OCI-LY3 (cell line): ENCODE data around the gene HIP1.
"Not testable (repeated sequence)": the region's sequence is repeated elsewhere in the genome, so short reads cannot be mapped to it uniquely, and the experiment has no call there.

Source experiments
- H2AFZ ChIP-seq: fragments of 200-600, 300-600 bp; shearing (Covaris generic); 2 replicates; pipeline ENCODE4 v1.6.0; 2014; ENCODE audit warnings: antibody characterized with exemption, low read depth, low read length
- H3K27ac ChIP-seq: fragments of 200-600, 300-600 bp; sonication (generic); 2 replicates; pipeline ENCODE4 v1.5.1; 2014; ENCODE audit warnings: mild to moderate bottlenecking, low read length, moderate library complexity, mixed read lengths
- H3K27me3 ChIP-seq: fragments of 200-600, 300-600 bp; sonication (generic); 2 replicates; pipeline ENCODE4 v1.6.1; 2014; ENCODE audit warnings: low read depth, low read length, mixed read lengths
- H3K36me3 ChIP-seq: fragments of 200-600, 300-600 bp; sonication (generic); replicated peaks from 2 replicates; pipeline ENCODE3; 2014; ENCODE audit warnings: low read depth, low read length, mixed read lengths
- H3K4me1 ChIP-seq: fragments of 300-600, 200-600 bp; sonication (generic); 2 replicates; pipeline ENCODE4 v1.6.1; 2014; ENCODE audit warnings: low read length, mixed read lengths
- H3K4me2 ChIP-seq: fragments of 200-600, 300-600 bp; sonication (generic); 2 replicates; pipeline ENCODE4 v1.6.1; 2014; ENCODE audit warnings: low read length, mixed read lengths
- H3K4me3 ChIP-seq: fragments of 300-600, 200-600 bp; sonication (generic); 2 replicates; pipeline ENCODE4 v1.5.1; 2014; ENCODE audit warnings: antibody characterized with exemption, mild to moderate bottlenecking, low read length, moderate library complexity
- H3K79me2 ChIP-seq: fragments of 300-600, 200-600 bp; shearing (Covaris generic); 2 replicates; pipeline ENCODE4 v1.6.1; 2014; ENCODE audit warnings: mild to moderate bottlenecking, low read length, mixed read lengths
- H3K9ac ChIP-seq: fragments of 300-600, 200-600 bp; shearing (Covaris generic); 2 replicates; pipeline ENCODE4 v1.6.0; 2014; ENCODE audit warnings: mild to moderate bottlenecking, low read length, moderate library complexity
- H3K9me3 ChIP-seq: fragments of 200-600, 300-600 bp; shearing (Covaris generic); 2 replicates; pipeline ENCODE4 v1.6.1; 2014; ENCODE audit warnings: low read length, mixed read lengths; ENCODE audit not compliant: insufficient read depth
- H4K20me1 ChIP-seq: fragments of 200-600, 300-600 bp; sonication (generic); 2 replicates; pipeline ENCODE4 v1.6.1; 2016; ENCODE audit warnings: low read length, mixed read lengths; ENCODE audit not compliant: insufficient read depth
- EZH2phosphoT487 ChIP-seq: fragments of 200-600 bp; shearing (Covaris generic); IDR thresholded peaks from 2 replicates; pipeline ENCODE4 v1.6.1; 2018; ENCODE audit warnings: antibody characterized with exemption, mixed run types, low read depth
- TF ChIP-seq, protein P1 (sequence below): fragments of 200-600, 300-600 bp; sonication (generic); IDR thresholded peaks from 2 replicates; pipeline ENCODE4 v1.5.1; 2014; ENCODE audit warnings: antibody characterized with exemption, low read length, low read depth

HIP1 gene

DNA sequence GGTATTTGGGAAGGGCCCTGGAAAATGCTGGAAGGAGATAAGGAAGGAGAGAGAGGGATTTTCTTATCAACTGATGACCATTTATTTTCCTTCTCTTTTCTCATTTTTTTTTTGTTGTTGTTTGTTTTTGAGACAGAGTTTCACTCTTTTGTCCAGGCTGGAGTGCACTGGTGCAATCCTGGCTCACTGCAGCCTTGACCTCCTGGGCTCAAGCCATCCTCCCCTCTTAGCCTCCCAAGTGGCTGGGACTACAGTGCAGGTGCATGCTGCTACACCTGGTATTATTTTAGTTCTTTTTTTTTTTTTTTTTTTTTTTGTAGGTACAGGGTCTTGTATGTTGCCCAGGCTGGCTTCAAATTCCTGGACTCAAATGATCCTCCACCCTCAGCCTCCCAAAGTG, 52.2 kb downstream of the HIP1 start:
- Histone ChIP-seq H3K9ac (no peak overlapping the region), H3K4me1 (peaks cover 9% of the 10 kb centered on the region; the same call in 1 of the 2 replicates), H3K79me2 (no peaks in the 10 kb centered on the region), H3K4me2 (no peak overlapping the region), H3K27me3 (peaks cover 22% of the 10 kb centered on the region), H3K36me3 (no peaks in the 10 kb centered on the region), H3K4me3 (no peak overlapping the region), H2AFZ (no peak overlapping the region), H3K27ac (no peak overlapping the region), H3K9me3 (no peaks in the 10 kb centered on the region), H4K20me1 (no peaks in the 10 kb centered on the region)
- TF ChIP-seq EZH2phosphoT487 = no peak
- TF ChIP-seq, protein P1, sequence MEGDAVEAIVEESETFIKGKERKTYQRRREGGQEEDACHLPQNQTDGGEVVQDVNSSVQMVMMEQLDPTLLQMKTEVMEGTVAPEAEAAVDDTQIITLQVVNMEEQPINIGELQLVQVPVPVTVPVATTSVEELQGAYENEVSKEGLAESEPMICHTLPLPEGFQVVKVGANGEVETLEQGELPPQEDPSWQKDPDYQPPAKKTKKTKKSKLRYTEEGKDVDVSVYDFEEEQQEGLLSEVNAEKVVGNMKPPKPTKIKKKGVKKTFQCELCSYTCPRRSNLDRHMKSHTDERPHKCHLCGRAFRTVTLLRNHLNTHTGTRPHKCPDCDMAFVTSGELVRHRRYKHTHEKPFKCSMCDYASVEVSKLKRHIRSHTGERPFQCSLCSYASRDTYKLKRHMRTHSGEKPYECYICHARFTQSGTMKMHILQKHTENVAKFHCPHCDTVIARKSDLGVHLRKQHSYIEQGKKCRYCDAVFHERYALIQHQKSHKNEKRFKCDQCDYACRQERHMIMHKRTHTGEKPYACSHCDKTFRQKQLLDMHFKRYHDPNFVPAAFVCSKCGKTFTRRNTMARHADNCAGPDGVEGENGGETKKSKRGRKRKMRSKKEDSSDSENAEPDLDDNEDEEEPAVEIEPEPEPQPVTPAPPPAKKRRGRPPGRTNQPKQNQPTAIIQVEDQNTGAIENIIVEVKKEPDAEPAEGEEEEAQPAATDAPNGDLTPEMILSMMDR = no peak

DNA sequence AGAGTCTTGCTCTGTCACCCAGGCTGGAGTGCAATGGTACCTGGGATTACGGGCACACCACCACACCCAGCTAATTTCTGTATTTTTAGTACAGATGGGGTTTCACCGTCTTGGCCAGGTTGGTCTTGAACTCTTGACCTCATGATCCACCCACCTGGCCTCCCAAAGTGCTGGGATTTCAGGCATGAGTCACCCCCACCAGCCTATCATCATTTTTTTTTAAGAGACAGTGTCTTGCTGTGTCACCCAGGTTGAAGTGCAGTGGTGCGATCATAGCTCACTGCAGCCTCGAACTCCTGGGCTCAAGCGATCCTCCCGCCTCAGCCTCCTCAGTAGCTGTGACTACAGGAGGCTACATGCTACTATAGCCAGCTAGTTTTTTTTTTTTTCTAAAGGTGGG, 56.7 kb downstream of the HIP1 start:
- H3K4me3 ChIP-seq, H3K9ac ChIP-seq, H3K79me2 ChIP-seq, H3K4me2 ChIP-seq, H3K27me3 ChIP-seq, H4K20me1 ChIP-seq, H3K36me3 ChIP-seq, H3K4me1 ChIP-seq, H3K9me3 ChIP-seq, H2AFZ ChIP-seq, H3K27ac ChIP-seq: not testable (repeated sequence)

DNA sequence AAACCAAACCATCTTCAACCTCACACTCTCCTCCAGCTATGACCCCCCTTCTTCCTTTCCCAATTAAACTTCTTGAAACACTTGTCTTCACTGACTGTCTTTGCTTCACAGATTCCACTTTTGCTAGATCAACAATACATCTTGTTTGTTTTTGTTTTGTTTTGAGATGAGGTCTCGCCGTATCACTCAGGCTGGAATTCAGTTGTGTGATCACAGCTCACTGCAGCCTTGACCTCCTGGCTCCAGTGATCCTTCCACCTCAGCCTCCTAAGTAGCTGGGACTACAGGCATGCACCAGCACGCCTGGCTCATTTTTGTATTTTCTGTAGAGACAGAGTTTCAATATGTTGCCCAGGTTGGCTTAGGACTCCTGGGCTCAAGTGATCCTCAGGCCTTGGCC, 59.7 kb downstream of the HIP1 start:
- Histone ChIP-seq H3K4me1 (no peaks in the 10 kb centered on the region), H3K4me3 (no peak overlapping the region), H3K27ac (no peak overlapping the region), H3K4me2 (no peak overlapping the region), H3K27me3 (no peaks in the 10 kb centered on the region), H3K9ac (no peak overlapping the region), H2AFZ (no peak overlapping the region), H3K9me3 (no peaks in the 10 kb centered on the region), H3K79me2 (no peaks in the 10 kb centered on the region), H4K20me1 (no peaks in the 10 kb centered on the region), H3K36me3 (no peaks in the 10 kb centered on the region)
- TF ChIP-seq, protein P1 = no peak
- no peak for TF ChIP-seq EZH2phosphoT487

DNA sequence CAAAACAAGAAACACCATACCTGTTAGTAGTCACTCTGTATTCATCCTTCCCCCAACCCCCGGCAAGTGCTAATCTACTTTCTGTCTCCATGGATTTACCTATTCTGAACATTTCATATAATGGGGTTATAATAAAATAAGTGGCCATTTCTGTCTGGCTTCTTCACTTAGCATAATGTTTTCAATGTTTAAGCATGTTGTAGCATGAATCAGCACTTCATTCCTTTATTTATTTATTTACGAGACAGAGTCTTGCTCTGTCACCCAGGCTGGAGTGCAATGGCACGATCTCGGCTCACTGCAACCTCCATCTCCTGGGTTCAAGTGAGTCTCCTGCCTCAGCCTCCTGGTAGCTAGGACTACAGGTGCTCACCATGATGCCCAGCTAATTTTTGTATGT, 69.2 kb downstream of the HIP1 start:
- TF ChIP-seq, protein P1 = no peak
- TF ChIP-seq EZH2phosphoT487 = no peak
- Histone ChIP-seq H3K9ac (no peak overlapping the region), H3K4me1 (no peaks in the 10 kb centered on the region), H3K79me2 (no peaks in the 10 kb centered on the region), H3K27ac (no peak overlapping the region), H4K20me1 (no peaks in the 10 kb centered on the region), H3K4me2 (no peak overlapping the region), H3K27me3 (0 out of 2 replicates have a peak, but pooled peaks cover 6% of the 10 kb centered on the region), H3K36me3 (no peaks in the 10 kb centered on the region), H3K4me3 (no peak overlapping the region), H3K9me3 (no peaks in the 10 kb centered on the region), H2AFZ (no peak overlapping the region)

DNA sequence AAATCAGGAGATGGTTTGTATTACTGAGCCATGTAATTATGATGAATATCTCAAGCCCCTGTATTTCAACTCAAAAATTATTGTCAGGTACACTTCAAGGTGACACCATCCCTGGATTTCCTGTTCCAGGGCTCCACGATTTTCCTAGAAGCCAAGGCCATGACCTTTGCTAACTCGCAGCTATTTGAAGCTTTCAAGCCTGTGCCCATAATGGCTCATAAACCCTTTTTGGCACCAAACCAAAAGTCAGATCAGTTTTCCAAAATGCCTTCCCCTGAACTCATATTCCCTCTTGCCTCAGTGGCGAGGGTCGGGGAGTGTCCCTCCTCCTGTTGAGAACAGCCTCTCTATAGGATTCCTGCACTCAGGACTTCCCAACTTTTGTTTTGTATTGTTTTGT, 70.8 kb downstream of the HIP1 start:
- Histone ChIP-seq H4K20me1 (no peaks in the 10 kb centered on the region), H2AFZ (no peak overlapping the region), H3K27me3 (0 out of 2 replicates have a peak, but pooled peaks cover 6% of the 10 kb centered on the region), H3K79me2 (no peaks in the 10 kb centered on the region), H3K9me3 (no peaks in the 10 kb centered on the region), H3K36me3 (no peaks in the 10 kb centered on the region), H3K9ac (no peak overlapping the region), H3K27ac (no peak overlapping the region), H3K4me1 (peaks cover 7% of the 10 kb centered on the region), H3K4me3 (no peak overlapping the region), H3K4me2 (no peak overlapping the region)
- TF ChIP-seq EZH2phosphoT487 = no peak
- TF ChIP-seq, protein P1 = no peak
